ENCODE data around the gene HECTD4.

- TF ChIP-seq SUZ12 (IDR thresholded peaks at IDR 0.05; ENCODE audit: extremely low read depth, insufficient read depth, insufficient read length) = no peak
- TF ChIP-seq ZNF274 (IDR thresholded peaks at IDR 0.05; ENCODE audit: low read depth, low read length) = no peak
- no peak for TF ChIP-seq YY1 (IDR thresholded peaks at IDR 0.05; ENCODE audit: insufficient read depth, insufficient read length)
Measured at GRCh38 chr12:112219195-112219594, 163.0 kb downstream of the HECTD4 start.

All from NT2/D1 (cell line).